SHP77 treated with DMSO at 0.1 percent for 48 hours (cell line): ENCODE measurements around the gene C11orf87.

Experiments
- DNase-seq: peaks from one replicate; lab custom pipeline; 2025; lab: John Stamatoyannopoulos, UW

Gene C11orf87

DNA sequence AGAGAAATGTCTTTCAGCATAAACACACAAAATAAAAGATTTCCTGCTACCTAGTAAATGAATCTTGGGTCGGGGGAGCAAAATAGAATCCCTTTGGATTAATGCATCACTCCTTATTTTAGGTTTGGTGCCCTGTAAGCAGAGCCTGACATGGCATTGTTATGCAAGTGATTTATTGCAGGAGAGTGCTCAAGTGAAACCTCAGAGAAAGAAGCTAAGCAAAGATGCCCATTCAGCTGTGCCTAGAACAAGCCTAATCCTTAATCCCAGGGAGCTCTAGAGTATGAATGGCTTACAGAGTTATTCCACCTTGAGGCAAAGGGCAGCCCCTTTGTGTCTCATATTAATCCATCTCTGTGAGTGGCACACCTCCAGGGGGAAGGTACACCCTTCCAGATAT, 21.1 kb downstream of the C11orf87 start:
- no peak for DNase-seq

DNA sequence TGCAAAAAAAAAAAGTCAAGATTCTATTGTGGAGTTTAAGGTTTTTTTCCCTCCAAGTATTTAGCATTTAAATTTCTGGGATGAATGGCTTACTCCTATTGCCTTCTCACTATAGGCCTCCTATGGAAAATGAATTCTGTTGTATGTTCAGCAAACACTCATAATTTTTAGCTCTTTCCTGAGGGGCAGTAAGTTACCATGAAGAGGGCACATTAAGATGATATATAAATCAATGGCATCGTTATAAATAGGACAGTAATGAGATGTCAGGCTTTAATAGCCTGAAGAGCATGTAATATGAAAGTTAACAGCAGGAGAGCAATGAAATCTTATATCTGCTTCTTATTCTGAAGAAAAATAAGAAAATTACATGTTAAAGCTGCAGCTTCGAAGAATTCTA, 32.9 kb downstream of the C11orf87 start:
- no peak for DNase-seq
